Osteocyte (in vitro differentiated cells): ENCODE data around the gene EFCAB8. TPM values are rescaled to one million over a fixed set of nuclear protein-coding genes. Genes with fewer than 3 reads are reported as not detected.

Experiments used
- DNase-seq: peaks from one replicate; pipeline ENCODE4 v3.0.0; 2021; ENCODE audit warnings: mixed read lengths; ENCODE audit not compliant: unreplicated experiment; ENCODE audit errors: extremely low spot score
- H3K27ac Mint-ChIP-seq: one replicate; pipeline ENCODE4 v1.8.0; 2021; ENCODE audit warnings: mild to moderate bottlenecking, mixed read lengths; ENCODE audit not compliant: unreplicated experiment
- H3K27me3 Mint-ChIP-seq: one replicate; pipeline ENCODE4 v1.8.0; 2021; ENCODE audit warnings: mixed read lengths; ENCODE audit not compliant: unreplicated experiment
- H3K36me3 Mint-ChIP-seq: one replicate; pipeline ENCODE4 v1.8.0; 2021; ENCODE audit warnings: mixed read lengths; ENCODE audit not compliant: unreplicated experiment
- H3K4me1 Mint-ChIP-seq: one replicate; pipeline ENCODE4 v1.8.0; 2021; ENCODE audit warnings: mixed read lengths; ENCODE audit not compliant: unreplicated experiment
- H3K4me3 Mint-ChIP-seq: one replicate; pipeline ENCODE4 v1.8.0; 2021; ENCODE audit warnings: mild to moderate bottlenecking, moderate library complexity, mixed read lengths; ENCODE audit not compliant: unreplicated experiment
- H3K9me3 Mint-ChIP-seq: one replicate; pipeline ENCODE4 v1.8.0; 2021; ENCODE audit warnings: mixed read lengths; ENCODE audit not compliant: unreplicated experiment
- total RNA-seq: library from RNA; stranded (reverse); gene quantifications from 2 replicates; pipeline ENCODE4 v1.2.1, GENCODE V29; 2021
- TF ChIP-seq, protein P1 (sequence below): fragments of 200-600 bp; sonication (generic); IDR thresholded peaks from 2 replicates; pipeline ENCODE4 v1.5.0; 2021; ENCODE audit warnings: antibody characterized with exemption, mild to moderate bottlenecking, moderate library complexity

Gene EFCAB8
- total RNA-seq, 1 donor from 2014 or later: 0.64 TPM

DNA sequence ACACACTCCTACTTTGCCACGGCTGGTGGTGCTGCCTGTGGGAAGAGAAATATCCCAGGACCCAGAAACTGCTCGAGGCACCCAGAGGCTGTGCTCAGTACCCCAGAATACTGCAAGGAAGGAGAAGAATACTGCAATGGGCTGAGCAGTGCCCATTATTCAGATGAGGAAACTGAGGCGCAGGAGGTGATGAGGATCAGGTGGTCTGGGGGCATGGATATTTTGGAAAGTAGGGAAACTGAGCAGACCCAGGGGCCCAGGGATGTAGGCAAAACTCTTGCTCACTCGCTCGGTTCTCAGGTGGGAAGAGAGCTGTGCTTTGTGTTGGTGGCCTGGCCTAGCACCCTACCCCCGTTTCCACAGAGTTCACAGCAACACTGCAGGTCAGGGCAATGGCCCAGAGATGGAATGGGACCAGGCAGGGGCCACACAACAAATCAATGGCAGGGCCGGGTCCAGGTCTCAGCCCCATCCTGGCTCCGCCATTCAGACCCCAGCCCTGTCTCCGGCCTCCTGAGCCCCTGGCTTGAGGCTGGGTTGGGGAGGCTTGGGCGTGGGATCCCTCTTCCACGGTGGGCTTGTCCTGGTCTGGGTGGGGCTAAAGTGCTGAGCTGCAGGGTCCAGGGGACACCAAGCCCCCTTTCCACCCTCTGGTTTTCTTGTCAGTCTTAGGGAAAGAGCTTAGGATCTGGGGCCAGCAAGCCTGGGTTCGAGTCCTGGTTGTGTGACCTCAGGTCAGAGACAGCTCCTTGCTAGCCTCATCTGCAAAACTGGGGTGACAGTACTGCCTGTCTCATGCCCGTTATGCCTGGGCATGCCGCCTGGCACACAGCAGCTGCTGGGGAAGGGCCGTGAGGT is 111.6 kb downstream of the EFCAB8 start:
- TF ChIP-seq, protein P1, sequence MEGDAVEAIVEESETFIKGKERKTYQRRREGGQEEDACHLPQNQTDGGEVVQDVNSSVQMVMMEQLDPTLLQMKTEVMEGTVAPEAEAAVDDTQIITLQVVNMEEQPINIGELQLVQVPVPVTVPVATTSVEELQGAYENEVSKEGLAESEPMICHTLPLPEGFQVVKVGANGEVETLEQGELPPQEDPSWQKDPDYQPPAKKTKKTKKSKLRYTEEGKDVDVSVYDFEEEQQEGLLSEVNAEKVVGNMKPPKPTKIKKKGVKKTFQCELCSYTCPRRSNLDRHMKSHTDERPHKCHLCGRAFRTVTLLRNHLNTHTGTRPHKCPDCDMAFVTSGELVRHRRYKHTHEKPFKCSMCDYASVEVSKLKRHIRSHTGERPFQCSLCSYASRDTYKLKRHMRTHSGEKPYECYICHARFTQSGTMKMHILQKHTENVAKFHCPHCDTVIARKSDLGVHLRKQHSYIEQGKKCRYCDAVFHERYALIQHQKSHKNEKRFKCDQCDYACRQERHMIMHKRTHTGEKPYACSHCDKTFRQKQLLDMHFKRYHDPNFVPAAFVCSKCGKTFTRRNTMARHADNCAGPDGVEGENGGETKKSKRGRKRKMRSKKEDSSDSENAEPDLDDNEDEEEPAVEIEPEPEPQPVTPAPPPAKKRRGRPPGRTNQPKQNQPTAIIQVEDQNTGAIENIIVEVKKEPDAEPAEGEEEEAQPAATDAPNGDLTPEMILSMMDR: no peak
- Mint-ChIP-seq H3K27me3 (peaks cover 4% of the 10 kb centered on the region), H3K27ac (no peak overlapping the region), H3K9me3 (no peaks in the 10 kb centered on the region), H3K36me3 (no peaks in the 10 kb centered on the region), H3K4me3 (no peak overlapping the region), H3K4me1 (no peaks in the 10 kb centered on the region)
- peak; percentile 81 for DNase-seq

DNA sequence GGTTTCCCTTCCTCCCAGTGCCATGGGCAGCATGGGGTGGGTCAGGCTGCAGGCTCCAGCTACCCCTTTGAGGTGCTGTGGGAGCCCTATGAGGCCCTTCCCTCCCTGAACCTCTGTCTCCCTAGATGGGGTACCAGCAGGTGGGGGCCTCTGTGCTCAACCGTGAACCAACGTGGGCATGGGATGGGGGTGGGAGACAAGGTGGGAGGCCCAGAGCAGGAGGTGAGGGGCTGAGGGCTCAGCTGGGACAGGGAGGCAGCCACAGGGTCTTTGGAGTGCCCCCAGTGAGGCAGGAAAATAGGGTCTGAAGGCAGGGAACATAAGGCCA is 112.2 kb downstream of the EFCAB8 start:
- no peak for DNase-seq

DNA sequence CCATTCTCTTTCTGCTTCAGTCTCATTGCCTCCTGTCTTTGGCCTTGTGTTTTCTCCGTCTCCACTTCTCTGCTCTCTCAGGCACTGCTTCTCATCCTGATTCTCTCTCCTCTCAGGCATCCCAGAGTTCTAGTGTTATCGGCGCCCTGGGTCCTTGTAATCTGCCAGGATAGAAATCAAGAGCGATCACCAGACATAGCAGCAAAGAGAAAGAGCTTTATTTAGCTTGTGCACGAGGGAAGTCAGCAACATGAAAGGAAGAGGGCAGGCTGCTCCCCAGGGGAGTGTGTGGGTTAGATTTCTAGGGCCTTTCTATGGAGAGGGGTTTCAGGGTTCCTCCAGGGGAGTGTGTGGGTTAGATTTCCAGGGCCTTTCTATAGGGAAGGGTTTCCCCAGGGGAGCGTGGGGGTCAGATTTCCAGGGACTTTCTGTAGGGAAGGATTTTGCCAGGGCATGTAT is 113.0 kb downstream of the EFCAB8 start:
- Mint-ChIP-seq H3K27me3 (peaks cover 4% of the 10 kb centered on the region), H3K4me1 (no peaks in the 10 kb centered on the region), H3K27ac (no peak overlapping the region), H3K9me3 (no peaks in the 10 kb centered on the region), H3K36me3 (no peaks in the 10 kb centered on the region), H3K4me3 (no peak overlapping the region)
- peak; percentile 48 for DNase-seq
- TF ChIP-seq, protein P1: no peak

More for the DNA sequence above, 112.2 kb downstream of the EFCAB8 start:
- H3K4me1 Mint-ChIP-seq: no peaks in the 10 kb centered on the region
- TF ChIP-seq, protein P1: no peak
- no peak overlapping the region for H3K4me3 Mint-ChIP-seq
- no peak overlapping the region for H3K27ac Mint-ChIP-seq
- H3K27me3 Mint-ChIP-seq: peaks cover 4% of the 10 kb centered on the region
- H3K9me3 Mint-ChIP-seq: no peaks in the 10 kb centered on the region
- no peaks in the 10 kb centered on the region for H3K36me3 Mint-ChIP-seq

DNA sequence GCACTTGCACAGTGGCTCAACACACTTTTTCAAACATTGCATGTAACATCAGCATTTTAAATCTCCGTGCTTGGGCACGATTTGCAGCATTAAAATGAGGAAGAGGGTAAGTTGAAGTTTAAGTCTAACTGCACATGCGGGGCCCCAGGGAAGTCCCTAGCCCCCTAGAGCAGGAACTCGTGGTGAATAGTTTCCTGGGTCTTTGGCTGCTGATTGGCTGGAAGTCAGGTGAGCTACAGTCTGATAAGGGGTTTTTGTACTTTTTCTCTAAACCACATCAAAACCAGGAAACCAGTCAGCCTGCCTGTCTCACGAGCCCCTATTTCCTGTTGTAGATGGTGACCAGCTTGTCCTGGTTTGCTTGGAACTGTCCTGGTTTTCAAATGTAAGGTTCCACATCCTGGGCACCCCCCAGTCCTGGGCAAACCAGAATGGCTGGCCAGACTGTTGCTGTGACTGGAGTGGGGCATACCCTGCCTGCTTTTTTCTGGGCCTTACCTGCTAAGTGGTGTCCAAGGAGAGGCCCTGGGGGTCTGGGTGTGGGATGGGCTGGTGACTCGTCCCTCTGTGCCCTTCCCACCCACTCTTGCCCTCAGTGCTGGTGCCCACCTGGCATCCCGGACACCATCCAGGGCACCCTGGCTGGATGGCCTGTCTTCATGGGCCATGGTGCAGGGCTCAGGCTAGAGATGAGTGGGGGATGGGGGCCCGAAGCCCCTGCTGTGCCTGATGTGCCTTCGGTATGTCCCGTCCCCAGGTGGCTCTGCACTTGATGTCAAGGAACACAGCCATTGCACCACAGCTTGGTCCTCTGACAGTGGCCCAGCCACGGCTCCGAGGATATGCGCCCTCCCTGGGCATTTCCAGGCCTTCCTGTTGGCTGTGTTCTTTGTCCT is 113.7 kb downstream of the EFCAB8 start:
- H3K27ac Mint-ChIP-seq: no peak overlapping the region
- peak; percentile 80 for DNase-seq

More for the DNA sequence above, 113.7 kb downstream of the EFCAB8 start:
- Mint-ChIP-seq H3K36me3 (no peaks in the 10 kb centered on the region), H3K4me1 (no peaks in the 10 kb centered on the region), H3K27me3 (peaks cover 4% of the 10 kb centered on the region), H3K4me3 (no peak overlapping the region), H3K9me3 (no peaks in the 10 kb centered on the region)
- TF ChIP-seq, protein P1: no peak
